ENCODE measurements around the gene GPR18. TPM values are rescaled to one million over a fixed set of nuclear protein-coding genes. Genes with fewer than 3 reads are reported as not detected.
A peak's percentile ranks its signal among the peaks of the same experiment; 100 is the strongest.

Gene GPR18
- total RNA-seq, 1 experiment from 2014 or later: not detected

DNA sequence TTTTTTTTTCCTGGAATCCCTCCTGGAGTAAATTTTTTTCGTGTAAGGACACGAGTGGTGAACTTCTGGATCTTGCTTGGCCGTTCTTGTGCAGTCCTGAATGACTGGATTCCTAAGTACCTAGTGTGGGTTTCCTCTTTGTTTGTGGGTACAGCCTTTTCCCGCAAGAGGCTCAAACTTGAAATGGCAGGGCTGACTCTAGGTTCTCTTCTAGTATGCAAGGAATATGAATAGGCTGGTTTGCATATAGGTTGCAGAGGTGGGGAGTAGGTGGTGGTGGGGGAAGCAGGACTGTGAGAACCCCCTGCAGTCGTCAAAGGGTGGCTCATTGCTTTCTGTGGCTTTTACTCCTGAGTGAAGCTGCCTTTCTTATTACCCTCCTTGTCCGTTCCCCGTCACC, 43.9 kb downstream of the GPR18 start:
- Histone ChIP-seq H3K9ac (ENCODE audit: extremely low read depth, insufficient read length, low read length) (no peak overlapping the region), H2BK12ac (ENCODE audit: insufficient read length, low read depth, low read length) (no peak overlapping the region), H4K8ac (replicated peaks; ENCODE audit: insufficient read length, low read depth, low read length) (no peak overlapping the region), H2BK15ac (ENCODE audit: low read depth, low read length) (no peak overlapping the region), H3K27ac (ENCODE audit: insufficient read length, low read depth, low read length) (no peak overlapping the region), H3K56ac (ENCODE audit: insufficient read length, low read depth, low read length) (no peak overlapping the region), H2BK120ac (ENCODE audit: low read depth, low read length, poor library complexity, severe bottlenecking) (no peak overlapping the region), H3K18ac (ENCODE audit: insufficient read length, low read depth, low read length) (no peak overlapping the region), H4K5ac (ENCODE audit: insufficient read length, low read depth, low read length) (no peak overlapping the region), H3K23ac (ENCODE audit: insufficient read length, low read depth, low read length) (no peak overlapping the region), H2AFZ (ENCODE audit: low read length) (no peak overlapping the region), H3K4me2 (ENCODE audit: insufficient read depth, insufficient read length, low read length) (peak overlapping the region; percentile 19), H3K27me3 (ENCODE audit: insufficient read depth, low read length) (no peaks in the 10 kb centered on the region), H3K79me2 (ENCODE audit: insufficient read depth, low read length) (peaks cover 15% of the 10 kb centered on the region; the same call in 1 of the 2 replicates), H4K91ac (ENCODE audit: insufficient read length, low read depth, low read length) (no peak overlapping the region), H3K4ac (ENCODE audit: low read depth, low read length) (no peak overlapping the region), H2BK20ac (ENCODE audit: low read depth, low read length, poor library complexity, severe bottlenecking) (no peak overlapping the region), H3K79me1 (ENCODE audit: insufficient read depth, low read depth, low read length, poor library complexity, severe bottlenecking) (no peaks in the 10 kb centered on the region), H3K9me3 (ENCODE audit: control insufficient read depth, low read depth, low read length) (no peaks in the 10 kb centered on the region), H3K14ac (ENCODE audit: insufficient read depth, low read length) (no peak overlapping the region), H2AK5ac (ENCODE audit: insufficient read length, low read length) (no peak overlapping the region), H3K4me1 (ENCODE audit: insufficient read depth, low read length) (peaks cover 5% of the 10 kb centered on the region; the same call in 1 of the 2 replicates), H3T11ph (ENCODE audit: low read length) (no peak overlapping the region), H3K23me2 (ENCODE audit: insufficient read length, low read depth, low read length, poor library complexity, severe bottlenecking) (no peaks in the 10 kb centered on the region), H4K20me1 (ENCODE audit: control insufficient read depth, insufficient read depth, insufficient read length) (no peaks in the 10 kb centered on the region), H2BK5ac (ENCODE audit: insufficient read length, low read length) (no peak overlapping the region)
- TF ChIP-seq, protein P1, sequence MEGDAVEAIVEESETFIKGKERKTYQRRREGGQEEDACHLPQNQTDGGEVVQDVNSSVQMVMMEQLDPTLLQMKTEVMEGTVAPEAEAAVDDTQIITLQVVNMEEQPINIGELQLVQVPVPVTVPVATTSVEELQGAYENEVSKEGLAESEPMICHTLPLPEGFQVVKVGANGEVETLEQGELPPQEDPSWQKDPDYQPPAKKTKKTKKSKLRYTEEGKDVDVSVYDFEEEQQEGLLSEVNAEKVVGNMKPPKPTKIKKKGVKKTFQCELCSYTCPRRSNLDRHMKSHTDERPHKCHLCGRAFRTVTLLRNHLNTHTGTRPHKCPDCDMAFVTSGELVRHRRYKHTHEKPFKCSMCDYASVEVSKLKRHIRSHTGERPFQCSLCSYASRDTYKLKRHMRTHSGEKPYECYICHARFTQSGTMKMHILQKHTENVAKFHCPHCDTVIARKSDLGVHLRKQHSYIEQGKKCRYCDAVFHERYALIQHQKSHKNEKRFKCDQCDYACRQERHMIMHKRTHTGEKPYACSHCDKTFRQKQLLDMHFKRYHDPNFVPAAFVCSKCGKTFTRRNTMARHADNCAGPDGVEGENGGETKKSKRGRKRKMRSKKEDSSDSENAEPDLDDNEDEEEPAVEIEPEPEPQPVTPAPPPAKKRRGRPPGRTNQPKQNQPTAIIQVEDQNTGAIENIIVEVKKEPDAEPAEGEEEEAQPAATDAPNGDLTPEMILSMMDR (conservative IDR thresholded peaks at IDR 0.05): no peak
- peaks cover 38 to 43% of the 10 kb centered on the region in 2 experiments for H3K4me1 Mint-ChIP-seq
- no peak for DNase-seq
- no CpG with 5 or more reads among the region's 7 CpGs for WGBS (ENCODE audit: extremely low coverage, insufficient read length, low lambda C conversion rate)
- peaks cover 0 to 9% (median 2%) of the 10 kb centered on the region in 3 experiments; a peak in 5 of 7 replicates for H3K36me3 Mint-ChIP-seq (ENCODE audit: insufficient read depth in 1 of 3, low read depth in 3 of 3)
- no peak overlapping the region for H3K4me3 Mint-ChIP-seq
- H3K27ac Mint-ChIP-seq: peak overlapping the region in 1 of 3 experiments; percentile 77; a peak in 4 of 7 replicates
- no peaks in the 10 kb centered on the region for H3K9me3 Mint-ChIP-seq
- H3K27me3 Mint-ChIP-seq (ENCODE audit: low read depth): no peaks in the 10 kb centered on the region

Measured in H9 (cell line).